ENCODE measurements around the gene SH3GL3. TPM values are rescaled to one million over a fixed set of nuclear protein-coding genes. Genes with fewer than 3 reads are reported as not detected.

Gene SH3GL3
- total and polyA plus RNA-seq, 2 of the 4 experiments (the other 2 are of a cell fraction): not detected

DNA sequence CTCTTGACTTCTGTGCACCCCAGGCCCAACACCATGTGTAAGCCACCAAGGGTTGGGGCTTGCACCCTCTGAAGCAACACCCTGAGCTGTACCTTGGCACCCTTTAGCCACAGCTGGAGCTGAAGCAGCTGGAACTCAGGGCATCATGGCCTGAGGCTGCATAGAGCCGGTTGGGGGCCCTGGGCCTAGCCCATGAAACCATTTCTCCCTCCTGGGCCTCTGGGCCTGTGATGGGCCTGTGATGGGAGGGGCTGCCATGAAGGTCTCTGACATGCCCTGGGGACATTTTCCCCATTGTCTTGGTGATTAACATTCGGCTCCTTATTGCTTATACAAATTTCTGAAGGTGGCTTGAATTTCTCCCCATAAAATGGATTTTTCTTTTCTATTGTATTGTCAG is 184.4 kb downstream of the SH3GL3 start:
- in situ Hi-C loops (cut with MboI; ENCODE audit: low sequenced_read_pairs) (no loop called here), dilution Hi-C loops (cut with HindIII; ENCODE audit: low sequenced_read_pairs, unreplicated experiment) (no loop called here), intact Hi-C loops (cut with micrococcal nuclease) (no loop called here)
- H3K9me3 ChIP-seq (ENCODE audit: control insufficient read depth, insufficient read depth, low read length): no peaks in the 10 kb centered on the region; the same call in 1 of the 2 replicates
- H3K4me1 ChIP-seq (ENCODE audit: control insufficient read depth, insufficient read depth, low read length): no peaks in the 10 kb centered on the region
- ChIA-PET CTCF (no interaction called here), POLR2A (ENCODE audit: unreplicated experiment) (no interaction called here)
- no peaks in the 10 kb centered on the region for H3K9me1 ChIP-seq (ENCODE audit: insufficient read depth, low read length)
- H4K91ac ChIP-seq (ENCODE audit: insufficient read depth, low read depth, low read length): no peak overlapping the region
- no peaks in the 10 kb centered on the region for H3K36me3 ChIP-seq (ENCODE audit: control insufficient read depth, insufficient read depth, low read length)
- DNase-seq (no peak), ATAC-seq (ENCODE audit: low read depth) (no peak)
- no TSS peak for BruUV-seq (replicated peaks)
- H3K27ac ChIP-seq (ENCODE audit: insufficient read depth, low read length): no peak overlapping the region
- H3K27me3 ChIP-seq (ENCODE audit: control insufficient read depth, insufficient read depth, low read length): no peaks in the 10 kb centered on the region
- no peaks in the 10 kb centered on the region for H4K20me1 ChIP-seq (ENCODE audit: insufficient read depth, low read length)
- H3K56ac ChIP-seq (ENCODE audit: extremely low read depth, insufficient read depth, low read length): no peak overlapping the region
- no peaks in the 10 kb centered on the region for H3K79me1 ChIP-seq (ENCODE audit: low read depth in 1 of 2, low read length in 2 of 2)
- no peak overlapping the region for H2BK5ac ChIP-seq (ENCODE audit: low read depth, low read length, poor library complexity, severe bottlenecking)
- no peak overlapping the region for H4K5ac ChIP-seq (ENCODE audit: low read depth, low read length)
- no peak overlapping the region for H3K14ac ChIP-seq (replicated peaks; ENCODE audit: low read depth, low read length)
- no peak overlapping the region for H2AK9ac ChIP-seq (replicated peaks; ENCODE audit: low read depth, low read length, poor library complexity)
- no peak overlapping the region for H3K4me2 ChIP-seq (ENCODE audit: low read depth, low read length)
- H3K23ac ChIP-seq (ENCODE audit: low read depth, low read length): no peak overlapping the region
- no peak overlapping the region for H2BK15ac ChIP-seq (ENCODE audit: low read depth, low read length)
- H3K4me3 ChIP-seq (ENCODE audit: insufficient read depth, low read depth, low read length): no peak overlapping the region
- no peak overlapping the region for H3K4ac ChIP-seq (ENCODE audit: low read depth, low read length)
- no peak overlapping the region for H4K8ac ChIP-seq (ENCODE audit: low read depth in 2 of 2, low read length in 2 of 2)
- no peak overlapping the region for H2BK20ac ChIP-seq (ENCODE audit: low read depth, low read length)
- no peak overlapping the region for H2BK120ac ChIP-seq (ENCODE audit: low read depth, low read length)
- no peak for TF ChIP-seq NFE2L2 (IDR thresholded peaks at IDR 0.05; ENCODE audit: low read depth, low read length)
- TF ChIP-seq CHD1 (IDR thresholded peaks at IDR 0.05; ENCODE audit: low read depth, low read length): no peak
- TF ChIP-seq, protein P1, sequence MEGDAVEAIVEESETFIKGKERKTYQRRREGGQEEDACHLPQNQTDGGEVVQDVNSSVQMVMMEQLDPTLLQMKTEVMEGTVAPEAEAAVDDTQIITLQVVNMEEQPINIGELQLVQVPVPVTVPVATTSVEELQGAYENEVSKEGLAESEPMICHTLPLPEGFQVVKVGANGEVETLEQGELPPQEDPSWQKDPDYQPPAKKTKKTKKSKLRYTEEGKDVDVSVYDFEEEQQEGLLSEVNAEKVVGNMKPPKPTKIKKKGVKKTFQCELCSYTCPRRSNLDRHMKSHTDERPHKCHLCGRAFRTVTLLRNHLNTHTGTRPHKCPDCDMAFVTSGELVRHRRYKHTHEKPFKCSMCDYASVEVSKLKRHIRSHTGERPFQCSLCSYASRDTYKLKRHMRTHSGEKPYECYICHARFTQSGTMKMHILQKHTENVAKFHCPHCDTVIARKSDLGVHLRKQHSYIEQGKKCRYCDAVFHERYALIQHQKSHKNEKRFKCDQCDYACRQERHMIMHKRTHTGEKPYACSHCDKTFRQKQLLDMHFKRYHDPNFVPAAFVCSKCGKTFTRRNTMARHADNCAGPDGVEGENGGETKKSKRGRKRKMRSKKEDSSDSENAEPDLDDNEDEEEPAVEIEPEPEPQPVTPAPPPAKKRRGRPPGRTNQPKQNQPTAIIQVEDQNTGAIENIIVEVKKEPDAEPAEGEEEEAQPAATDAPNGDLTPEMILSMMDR (conservative IDR thresholded peaks at IDR 0.05; ENCODE audit: low read depth, low read length): no peak
- no peak for TF ChIP-seq SMC3 (IDR thresholded peaks at IDR 0.05; ENCODE audit: low read depth, low read length)
- TF ChIP-seq RFX5 (IDR thresholded peaks at IDR 0.05; ENCODE audit: low read depth, low read length): no peak
- no peak for TF ChIP-seq RCOR1 (IDR thresholded peaks at IDR 0.05; ENCODE audit: insufficient replicate concordance, low read length)
- TF ChIP-seq FOS (IDR thresholded peaks at IDR 0.05; ENCODE audit: low read depth, low read length): no peak
- TF ChIP-seq RAD21 (IDR thresholded peaks at IDR 0.05; ENCODE audit: low read length): no peak
- WGBS, 2 experiments (ENCODE audit: extremely low coverage in 2 of 2, insufficient read length in 1 of 2): no CpG with 5 or more reads among the region's 2 CpGs
- no peak overlapping the region for H2AFZ ChIP-seq (replicated peaks; ENCODE audit: low read length, poor library complexity)
- H3K9ac ChIP-seq (ENCODE audit: low read depth, low read length): no peak overlapping the region
- H3K18ac ChIP-seq (ENCODE audit: low read depth, low read length): no peak overlapping the region
- no peak overlapping the region for H2AK5ac ChIP-seq (ENCODE audit: low read depth, low read length)
